HG02678 (cell line): ENCODE results near the gene SRRM3.
"Not testable (repeated sequence)": the region's sequence is repeated elsewhere in the genome, so short reads cannot be mapped to it uniquely, and the experiment has no call there.

Source experiments
- ATAC-seq: cut with Tn5 transposase; IDR thresholded peaks from one replicate; pipeline ENCODE4 v1.9.1; 2021; ENCODE audit warnings: mild to moderate bottlenecking, moderate library complexity; ENCODE audit not compliant: unreplicated experiment

SRRM3 gene

GRCh38 chr7:76225951-76226350 is 24.3 kb downstream of the SRRM3 start:
- no peak for ATAC-seq

GRCh38 chr7:76226878-76227423 is 25.3 kb downstream of the SRRM3 start:
- not testable (repeated sequence) for ATAC-seq

DNA sequence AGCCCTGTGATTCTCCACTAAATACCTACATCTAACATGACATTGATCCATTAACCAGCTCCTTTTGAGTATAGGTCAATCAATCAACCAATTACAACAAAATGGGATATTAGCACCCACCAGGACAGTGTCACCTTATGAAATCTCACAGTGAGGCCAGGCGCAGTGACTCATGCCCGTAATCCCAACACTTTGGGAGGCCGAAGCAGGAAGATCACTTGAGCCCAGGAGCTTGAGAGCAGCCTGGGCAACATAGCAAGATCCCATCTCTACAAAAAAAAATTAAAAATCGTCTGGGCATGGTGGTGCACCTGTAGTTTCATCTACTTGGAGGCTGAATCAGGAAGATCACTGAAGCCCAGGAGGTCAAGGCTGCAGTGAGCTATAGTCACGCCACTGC is 28.5 kb downstream of the SRRM3 start:
- no peak for ATAC-seq

- ATAC-seq = no peak
Observed at GRCh38 chr7:76231071-76231470, 29.4 kb downstream of the SRRM3 start.

- ATAC-seq = no peak
Observed at GRCh38 chr7:76231583-76231982, 29.9 kb downstream of the SRRM3 start.

GRCh38 chr7:76232698-76233097 is 31.0 kb downstream of the SRRM3 start:
- no peak for ATAC-seq

DNA sequence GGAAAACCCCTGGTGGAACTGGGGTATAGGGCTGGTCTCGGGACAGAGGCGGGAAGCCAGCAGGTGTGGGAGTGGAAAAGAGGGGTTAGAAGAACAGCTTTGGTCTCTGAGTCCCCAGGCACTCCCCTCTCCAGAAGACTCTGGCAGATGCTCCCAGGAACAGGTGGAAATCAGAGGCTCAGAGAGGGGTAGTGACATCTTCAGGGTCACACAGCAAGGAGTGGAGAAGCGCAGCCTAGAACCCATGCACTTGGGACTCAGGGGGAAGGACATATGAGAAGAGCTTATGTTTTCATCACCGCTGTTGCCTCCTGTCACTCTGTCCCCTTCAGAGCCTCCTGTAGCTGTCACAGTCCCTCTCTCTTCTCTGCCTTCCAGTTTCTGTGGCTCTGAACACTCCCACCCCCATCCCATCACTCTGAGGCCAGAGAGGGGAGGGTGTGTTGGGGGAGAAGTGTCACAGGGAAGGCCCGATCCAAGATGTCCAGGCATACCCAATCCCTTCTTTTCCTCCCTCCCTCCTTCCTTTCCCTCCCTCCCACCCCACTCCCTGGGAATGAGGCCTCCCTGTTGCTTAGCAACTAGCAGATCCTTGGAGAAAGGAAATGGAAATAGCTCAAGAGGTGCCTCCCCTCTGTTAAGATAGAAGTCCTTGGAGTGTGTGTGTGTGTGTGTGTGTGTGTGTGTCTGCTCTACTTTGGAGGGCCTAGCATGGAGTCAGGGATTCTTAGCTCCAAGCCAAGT is 32.0 kb downstream of the SRRM3 start:
- ATAC-seq = no peak

- ATAC-seq = no peak
Observed at GRCh38 chr7:76234282-76234584, 32.5 kb downstream of the SRRM3 start.

DNA sequence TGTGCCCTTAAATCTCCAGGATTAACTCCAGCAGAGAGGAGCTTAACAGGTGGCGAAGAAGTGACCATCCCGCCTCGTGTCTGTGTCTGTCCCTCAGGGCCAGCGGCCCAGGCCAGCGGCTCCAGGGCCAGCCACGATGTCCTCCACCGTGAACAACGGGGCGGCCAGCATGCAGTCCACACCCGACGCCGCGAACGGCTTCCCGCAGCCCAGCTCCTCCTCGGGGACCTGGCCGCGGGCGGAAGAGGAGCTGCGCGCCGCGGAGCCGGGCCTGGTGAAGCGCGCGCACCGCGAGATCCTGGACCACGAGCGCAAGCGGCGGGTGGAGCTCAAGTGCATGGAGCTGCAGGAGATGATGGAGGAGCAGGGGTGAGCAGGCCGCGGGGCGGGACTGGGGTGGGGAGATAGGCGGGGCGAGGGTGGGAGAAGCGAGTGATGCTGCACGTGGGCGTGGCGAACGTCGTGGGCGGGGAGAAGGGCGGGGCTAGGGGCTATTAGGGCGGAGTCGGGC is 33.3 kb downstream of the SRRM3 start:
- peak; percentile 44 for ATAC-seq

DNA sequence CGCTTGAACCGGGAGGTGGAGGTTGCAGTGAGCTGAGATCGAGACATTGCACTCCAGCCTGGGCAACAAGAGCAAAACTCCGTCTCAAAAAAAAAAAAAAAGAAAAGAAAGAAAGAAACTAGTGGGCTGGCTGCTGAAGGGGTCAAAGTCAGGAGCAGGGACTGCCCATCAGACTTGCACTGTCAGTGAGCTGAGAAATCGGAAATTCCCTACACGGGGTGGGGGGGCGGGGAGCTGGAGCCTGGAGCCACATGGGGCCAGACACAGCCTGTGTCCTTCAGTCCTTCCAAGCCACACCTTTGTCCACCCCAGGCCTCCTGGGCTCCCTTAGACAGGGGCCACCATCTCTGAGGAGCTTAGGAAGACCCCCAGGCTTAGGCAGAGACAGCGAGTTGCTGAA is 34.5 kb downstream of the SRRM3 start:
- ATAC-seq = no peak

DNA sequence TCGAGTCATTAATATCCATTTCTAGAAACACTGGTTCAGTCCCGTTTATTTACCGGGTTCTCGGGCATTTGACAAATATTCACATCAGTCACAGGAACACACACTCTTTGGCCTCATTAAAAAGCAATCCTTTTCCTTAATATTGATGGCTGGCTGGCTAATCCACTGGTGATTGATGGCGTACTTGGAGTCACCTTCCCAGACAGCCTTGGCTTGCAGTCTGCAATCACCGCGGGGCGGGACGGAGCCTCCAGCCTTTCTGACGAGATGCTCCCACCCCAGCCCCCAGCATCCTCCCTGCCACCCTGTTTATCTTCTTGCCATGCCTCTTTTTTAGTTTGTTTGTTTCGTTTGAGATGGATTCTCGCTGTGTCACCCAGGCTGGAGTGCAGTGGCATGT is 36.6 kb downstream of the SRRM3 start:
- ATAC-seq = no peak

DNA sequence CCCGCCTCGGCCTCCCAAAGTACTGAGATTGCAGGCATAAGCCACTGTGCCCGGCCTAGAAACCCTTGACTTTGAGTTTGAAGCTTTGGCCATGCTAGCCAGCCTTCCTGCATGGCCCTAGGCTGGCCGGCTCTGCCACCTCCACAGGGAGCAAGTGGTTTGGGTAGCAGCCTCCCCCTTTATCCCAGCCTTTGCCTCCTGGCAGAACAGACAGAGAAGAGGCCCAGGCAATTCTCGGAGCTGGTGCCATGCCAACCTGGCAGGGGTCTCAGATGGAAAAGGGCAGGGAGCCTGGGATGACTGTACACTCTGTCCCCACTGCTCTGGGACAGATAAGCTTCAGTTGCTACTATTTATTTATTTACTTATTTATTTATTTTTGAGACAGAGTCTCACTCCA is 39.4 kb downstream of the SRRM3 start:
- ATAC-seq = no peak

DNA sequence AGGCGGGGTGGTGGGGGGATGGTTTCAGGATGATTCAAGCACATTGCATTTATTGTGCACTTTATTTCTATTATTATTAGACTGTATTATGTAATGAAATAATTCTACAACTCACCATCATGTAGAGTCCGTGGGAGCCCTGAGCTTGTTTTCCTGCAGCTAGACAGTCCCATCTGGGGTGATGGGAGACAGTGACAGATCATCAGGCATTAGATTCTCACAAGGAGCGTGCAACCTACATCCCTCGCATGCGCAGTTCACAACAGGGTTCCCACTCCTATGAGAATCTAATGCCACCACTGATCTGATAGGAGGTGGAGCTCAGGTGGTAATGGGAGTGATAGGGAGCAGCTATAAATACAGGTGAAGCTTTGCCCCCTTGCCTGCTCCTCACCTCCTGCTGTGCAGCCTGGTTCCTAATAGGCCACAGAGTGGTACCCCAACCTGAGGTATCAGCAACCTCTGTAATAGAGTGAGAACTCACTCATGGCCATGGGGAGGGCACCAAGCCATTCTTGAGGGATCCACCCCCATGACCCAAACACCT is 40.9 kb downstream of the SRRM3 start:
- not testable (repeated sequence) for ATAC-seq

GRCh38 chr7:76244781-76245391 is 43.2 kb downstream of the SRRM3 start:
- ATAC-seq = no peak

DNA sequence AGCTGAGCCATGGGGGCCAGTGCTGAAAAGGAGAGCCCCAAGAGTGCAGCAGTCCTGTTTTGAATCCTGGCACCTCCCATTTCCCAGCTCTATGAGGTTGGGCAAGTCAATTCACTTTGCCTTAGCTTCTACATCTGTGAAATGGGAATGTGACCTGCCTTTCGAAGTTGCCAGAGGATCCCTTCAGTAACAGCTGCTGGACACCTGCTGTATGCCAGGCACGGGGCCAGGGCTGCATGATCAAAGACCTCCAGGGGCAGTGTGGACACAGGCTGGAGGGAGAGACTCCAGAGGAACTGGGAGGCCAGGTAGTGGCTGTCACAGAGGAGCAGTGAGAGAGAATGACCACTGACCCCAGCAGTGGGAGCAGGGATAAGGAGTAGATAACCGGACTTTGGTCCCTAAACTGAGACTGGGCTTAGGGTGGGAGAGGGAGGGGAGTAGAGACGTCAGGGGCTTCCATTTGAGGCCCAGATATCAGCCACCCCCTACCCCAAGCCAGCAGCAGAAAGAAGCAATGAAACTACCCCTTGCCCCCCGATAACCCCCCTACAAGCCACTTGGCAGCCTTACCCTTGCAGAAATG is 45.2 kb downstream of the SRRM3 start:
- no peak for ATAC-seq

DNA sequence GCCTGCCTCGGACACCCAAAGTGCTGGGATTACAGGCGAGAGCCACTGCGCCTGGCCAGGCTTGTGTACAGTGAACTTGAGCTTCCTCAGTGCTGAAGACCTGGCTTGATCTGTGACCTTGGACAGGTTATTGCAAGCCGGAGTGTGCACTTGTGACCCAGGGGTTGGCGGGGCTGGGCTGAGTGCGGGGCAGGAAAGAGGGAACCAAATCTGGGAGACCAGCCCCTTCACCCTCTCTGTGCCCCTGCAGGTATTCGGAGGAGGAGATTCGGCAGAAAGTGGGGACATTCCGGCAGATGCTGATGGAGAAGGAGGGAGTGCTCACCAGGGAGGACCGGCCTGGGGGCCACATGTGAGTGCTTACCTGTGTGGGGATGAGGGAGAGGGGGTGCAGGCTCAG is 46.2 kb downstream of the SRRM3 start:
- ATAC-seq = no peak

DNA sequence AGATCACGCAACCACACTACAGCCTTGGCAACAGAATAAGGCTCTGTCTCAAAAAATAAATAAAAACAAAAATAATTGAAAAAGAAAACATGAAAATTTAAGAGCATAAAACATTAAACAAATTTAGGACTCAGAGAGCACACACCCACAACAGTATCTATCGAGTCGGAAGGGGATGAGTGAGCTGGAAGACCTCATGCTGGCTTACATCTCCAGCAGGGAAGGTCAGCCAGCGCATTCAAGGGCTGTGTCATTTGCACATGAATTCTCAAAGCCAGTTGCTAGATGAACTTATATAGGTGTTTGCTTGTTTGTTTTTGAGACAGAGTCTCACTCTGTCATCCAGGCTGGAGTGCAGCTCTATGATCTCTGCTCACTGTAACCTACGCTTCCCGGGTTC is 50.3 kb downstream of the SRRM3 start:
- no peak for ATAC-seq

DNA sequence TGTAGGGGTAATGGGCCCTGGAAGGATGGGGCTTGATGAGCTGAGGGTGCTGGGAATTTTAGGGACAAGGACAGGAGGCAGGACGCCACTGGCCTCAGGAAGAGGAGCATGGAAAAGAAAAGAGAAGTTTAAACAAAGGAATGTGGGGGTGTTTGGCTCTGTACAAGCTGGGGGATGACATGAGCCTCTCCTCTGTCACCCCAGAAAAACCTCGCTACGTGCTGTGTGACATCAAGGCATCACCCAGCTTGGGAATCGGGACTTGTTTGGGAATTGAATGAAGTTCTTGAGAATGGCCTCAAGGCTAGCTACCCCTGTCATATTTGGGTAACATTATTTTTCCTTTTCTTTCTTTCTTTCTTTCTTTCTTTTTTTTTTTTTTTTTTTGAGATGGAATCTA is 53.1 kb downstream of the SRRM3 start:
- no peak for ATAC-seq

DNA sequence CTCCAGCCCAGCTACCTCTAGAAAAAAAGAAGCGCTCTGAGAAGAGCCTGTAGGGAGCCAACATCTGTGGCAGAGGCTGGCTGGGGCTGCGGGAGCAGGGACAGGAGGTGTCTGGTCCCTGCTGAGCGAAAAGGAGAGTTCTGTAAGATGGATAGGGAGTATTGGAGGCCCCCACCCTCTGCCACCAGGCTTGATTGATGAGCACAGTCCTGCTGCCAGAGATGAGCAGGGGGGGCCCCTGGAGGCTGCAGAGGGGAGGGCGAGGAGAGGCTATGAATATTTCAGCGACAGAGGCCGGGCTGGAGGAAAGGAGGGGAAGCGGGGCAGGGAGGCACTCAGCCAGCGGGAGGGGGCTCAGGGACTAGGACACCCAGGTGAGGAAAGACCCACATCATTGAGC is 56.3 kb downstream of the SRRM3 start:
- ATAC-seq = no peak

- no peak for ATAC-seq
Observed at GRCh38 chr7:76259124-76260093, 57.7 kb downstream of the SRRM3 start.
